K562 (cell line): ENCODE measurements around the gene FUT8. TPM values are rescaled to one million over a fixed set of nuclear protein-coding genes. Genes with fewer than 3 reads are reported as not detected.

ENCODE experiments used
- ATAC-seq: fragments of 200-7000 bp; cut with Tn5 transposase; 3 replicates; pipeline ENCODE4 v1.9.1; 2020; ENCODE audit warnings: moderate library complexity
- BruUV-seq: library from RNA; stranded (reverse); fragments of 400-500 nt; replicated peaks from 2 replicates; lab custom pipeline; 2021; lab: Mats Ljungman, UMichigan
- CTCF ChIA-PET: fragments of 300-600 bp; formaldehyde crosslinking; extraction: SDS; loops from one replicate; lab custom pipeline; 2021; ENCODE audit warnings: low intra/inter-chr PET ratio; lab: Yijun Ruan, JAX
- POLR2A ChIA-PET: fragments of 300-600, 350-650 bp; sonication (Branson Sonifier 250); formaldehyde crosslinking; extraction: SDS; loops from one replicate; lab custom pipeline; 2021; ENCODE audit warnings: antibody characterized with exemption, inconsistent platforms; lab: Yijun Ruan, JAX
- DNase-seq, 4 experiments: peaks; one replicate each; pipeline versions ENCODE4 v3.0.0 to v3.0.0-alpha.2; 2011 to 2018; ENCODE audit warnings: low spot score in 3 of 4, mixed read lengths in 3 of 4; ENCODE audit errors: extremely low read depth in 1 of 4
- FAIRE-seq: peaks from 2 replicates; lab custom pipeline; 2011; peaks lifted over from hg19 to GRCh38; lab: Jason Lieb, UNC
- H2AFZ ChIP-seq: 2 replicates; pipeline ENCODE4 v1.6.0; 2011; ENCODE audit warnings: low read depth, low read length, control low read depth, inconsistent platforms
- H3K27ac ChIP-seq: fragments of 200-600 bp; 3 replicates; pipeline ENCODE4 v1.8.0; 2011; ENCODE audit warnings: low read depth, mild to moderate bottlenecking, control low read depth, inconsistent platforms, low read length, moderate library complexity, mixed read lengths; ENCODE audit errors: extremely low read depth
- H3K27me3 ChIP-seq, 2 experiments: fragments of 300-600 bp in 1 of 2; 2 replicates in 1 of 2; 3 replicates in 1 of 2; pipeline versions ENCODE4 v1.6.0 to v1.8.0; 2011; ENCODE audit warnings: inconsistent platforms in 2 of 2, low read length in 2 of 2, mild to moderate bottlenecking in 1 of 2, mixed read lengths in 1 of 2, moderate library complexity in 1 of 2; ENCODE audit not compliant: control insufficient read depth in 2 of 2, insufficient read depth in 2 of 2
- H3K36me3 ChIP-seq: fragments of 300-600 bp; 3 replicates; pipeline ENCODE4 v1.8.0; 2011; ENCODE audit warnings: mild to moderate bottlenecking, low read length, inconsistent platforms; ENCODE audit not compliant: control insufficient read depth, insufficient read depth
- H3K4me1 ChIP-seq, 2 experiments: fragments of 200-600 bp in 1 of 2; replicated peaks in 1 of 2; 2 replicates in 1 of 2; 3 replicates in 1 of 2; pipeline versions ENCODE4 v1.5.1 to v1.8.0; 2011; ENCODE audit warnings: inconsistent platforms in 2 of 2, low read length in 2 of 2, mild to moderate bottlenecking in 1 of 2, mixed read lengths in 1 of 2, moderate library complexity in 1 of 2; ENCODE audit not compliant: control insufficient read depth in 2 of 2, insufficient read depth in 2 of 2
- H3K4me2 ChIP-seq: 2 replicates; pipeline ENCODE4 v1.6.1; 2011; ENCODE audit warnings: low read length, control low read depth, inconsistent platforms, mixed read lengths; ENCODE audit not compliant: insufficient read depth
- H3K4me3 ChIP-seq: fragments of 200-600 bp; sonication (generic), shearing (Covaris generic); 2 replicates; pipeline ENCODE4 v1.5.1; 2016; ENCODE audit warnings: control low read depth, inconsistent platforms
- H3K79me2 ChIP-seq: fragments of 200-600 bp; 3 replicates; pipeline ENCODE4 v1.8.0; 2011; ENCODE audit warnings: low read length, inconsistent platforms; ENCODE audit not compliant: control insufficient read depth, insufficient read depth
- H3K9ac ChIP-seq, 2 experiments: 2 replicates each; pipeline versions ENCODE4 v1.6.0 to v1.6.1; 2011; ENCODE audit warnings: low read depth in 2 of 2, low read length in 2 of 2, control low read depth in 1 of 2, inconsistent platforms in 1 of 2, mild to moderate bottlenecking in 1 of 2, mixed read lengths in 1 of 2; ENCODE audit not compliant: insufficient read depth in 1 of 2
- H3K9me1 ChIP-seq: one replicate; pipeline ENCODE4 v1.6.0; 2011; ENCODE audit warnings: inconsistent platforms, mild to moderate bottlenecking, low read length, moderate library complexity; ENCODE audit not compliant: control insufficient read depth, insufficient read depth
- H3K9me3 ChIP-seq: replicated peaks from 2 replicates; pipeline ENCODE4 v1.5.1; 2011; ENCODE audit warnings: low read depth, low read length, inconsistent platforms; ENCODE audit not compliant: control insufficient read depth, insufficient read depth
- H4K20me1 ChIP-seq: replicated peaks from 2 replicates; pipeline ENCODE4 v1.6.1; 2011; ENCODE audit warnings: low read length, inconsistent platforms, mixed read lengths; ENCODE audit not compliant: control insufficient read depth, insufficient read depth
- CREBBP ChIP-seq: IDR thresholded peaks from one replicate; pipeline ENCODE4 v1.6.1; 2012; ENCODE audit warnings: low read depth, mild to moderate bottlenecking, control low read depth, inconsistent platforms, low read length
- CREM ChIP-seq: IDR thresholded peaks from 2 replicates; pipeline ENCODE4 v1.6.1; 2014; ENCODE audit warnings: antibody characterized with exemption, low read depth
- HDAC3 ChIP-seq: fragments of 450-650 bp; IDR thresholded peaks from 2 replicates; pipeline ENCODE4 v1.6.1; 2018; ENCODE audit warnings: borderline replicate concordance, mild to moderate bottlenecking, moderate library complexity; ENCODE audit not compliant: partially characterized antibody
- NKRF ChIP-seq: fragments of 450-650 bp; IDR thresholded peaks from 2 replicates; pipeline ENCODE4 v1.6.1; 2016; ENCODE audit warnings: borderline replicate concordance
- RBM14 ChIP-seq: fragments of 200-400 bp; formaldehyde crosslinking; IDR thresholded peaks from 2 replicates; pipeline ENCODE4 v1.6.1; 2018; ENCODE audit warnings: low read depth, mild to moderate bottlenecking, low read length, moderate library complexity, borderline replicate concordance; ENCODE audit not compliant: insufficient read depth
- WGBS: fragments of 100-300 bp; shearing (Covaris generic); methylation state at CpG from one replicate; pipeline ENCODE4 v1.1.6; 2016; ENCODE audit warnings: low coverage, mixed read lengths; ENCODE audit not compliant: insufficient coverage; ENCODE audit errors: missing lambda C conversion rate; 5-methylcytosine and 5-hydroxymethylcytosine counted together
- in situ Hi-C: fragments of 300-500 bp; cut with MboI; formaldehyde crosslinking; loops from 4 replicates; pipeline ENCODE4 v1.15.0; 2018; ENCODE audit warnings: inconsistent platforms, mixed read lengths
- intact Hi-C: fragments of 100-400 bp; cut with micrococcal nuclease; formaldehyde crosslinking; loops from 2 replicates; pipeline ENCODE4 v1.14.2; 2022
- polyA plus RNA-seq, 8 experiments: library from polyadenylated mRNA; depleted of rRNA in 4 of 8; stranded (reverse) in 5 of 8; unstranded in 3 of 8; fragments of >200 nt; fragmentation: Nextera tagmentation in 2 of 8; fragmentation: Illumina TruSeq in 1 of 8; extraction: Ambion mirVana in 2 of 8; extraction: Trizol in 1 of 8; gene quantifications; 2 replicates each; pipeline versions ENCODE4 v1.2.1 to v1.2.3, GENCODE V29; 2011 to 2014; ENCODE audit warnings: inconsistent platforms in 1 of 8, missing spikeins in 1 of 8
- total RNA-seq, 7 experiments: library from RNA; depleted of rRNA in 6 of 7; stranded (reverse); fragments of >200 nt in 6 of 7; fragmentation: Illumina TruSeq in 2 of 7; extraction: Trizol in 2 of 7; gene quantifications; 2 replicates each; pipeline versions ENCODE4 v1.2.1 to v1.2.3, GENCODE V29; 2011 to 2021; ENCODE audit warnings: low replicate concordance in 1 of 7

Gene FUT8
- total and polyA plus RNA-seq, 9 of the 15 experiments (the other 6 are each of a cell fraction or from before 2014, with no cell fraction given) = 4.1 to 15.2 (median 7.8) TPM

GRCh38 chr14:65783101-65783500 lies 370.6 kb downstream of the FUT8 start:
- no peak for FAIRE-seq
- ATAC-seq = no peak
- Histone ChIP-seq H3K36me3 (no peaks in the 10 kb centered on the region), H3K9ac (no peak overlapping the region), H3K4me3 (no peak overlapping the region), H3K27ac (no peak overlapping the region), H3K9me1 (no peaks in the 10 kb centered on the region), H3K4me2 (no peak overlapping the region), H3K27me3 (no peaks in the 10 kb centered on the region; a peak in 1 of 5 replicates), H2AFZ (no peak overlapping the region), H4K20me1 (no peaks in the 10 kb centered on the region), H3K79me2 (no peaks in the 10 kb centered on the region), H3K4me1 (no peaks in the 10 kb centered on the region), H3K9me3 (no peaks in the 10 kb centered on the region)
- intact Hi-C loops (no loop called here), in situ Hi-C loops (no loop called here)
- ChIA-PET POLR2A (no interaction called here), CTCF (no interaction called here)
- no TSS peak for BruUV-seq
- WGBS = 0% methylated on average over 3 of the region's 3 CpGs
- no peak for TF ChIP-seq RBM14
- TF ChIP-seq CREM = no peak
- TF ChIP-seq NKRF = no peak
- TF ChIP-seq HDAC3 = no peak
- TF ChIP-seq CREBBP = no peak
- no peak for DNase-seq
